Body of pancreas (tissue), 4 donors: Measurements from ENCODE around the gene SEMA6B.

ENCODE experiments used
- POLR2A ChIP-seq, 3 donors: fragments of 450-650 bp; IDR thresholded peaks; one replicate each; pipeline ENCODE4 v1.6.1; 2016; ENCODE audit warnings: antibody characterized with exemption in 3 of 3, mild to moderate bottlenecking in 2 of 3
- TF ChIP-seq, protein P1 (sequence below), 7 experiments: fragments of 450-650 bp in 4 of 7; fragments of 200-600 bp in 3 of 7; sonication (generic) in 3 of 7; IDR thresholded peaks; one replicate each; pipeline ENCODE4 v1.5.1; 2016 to 2019; ENCODE audit warnings: antibody characterized with exemption in 7 of 7

DNA sequence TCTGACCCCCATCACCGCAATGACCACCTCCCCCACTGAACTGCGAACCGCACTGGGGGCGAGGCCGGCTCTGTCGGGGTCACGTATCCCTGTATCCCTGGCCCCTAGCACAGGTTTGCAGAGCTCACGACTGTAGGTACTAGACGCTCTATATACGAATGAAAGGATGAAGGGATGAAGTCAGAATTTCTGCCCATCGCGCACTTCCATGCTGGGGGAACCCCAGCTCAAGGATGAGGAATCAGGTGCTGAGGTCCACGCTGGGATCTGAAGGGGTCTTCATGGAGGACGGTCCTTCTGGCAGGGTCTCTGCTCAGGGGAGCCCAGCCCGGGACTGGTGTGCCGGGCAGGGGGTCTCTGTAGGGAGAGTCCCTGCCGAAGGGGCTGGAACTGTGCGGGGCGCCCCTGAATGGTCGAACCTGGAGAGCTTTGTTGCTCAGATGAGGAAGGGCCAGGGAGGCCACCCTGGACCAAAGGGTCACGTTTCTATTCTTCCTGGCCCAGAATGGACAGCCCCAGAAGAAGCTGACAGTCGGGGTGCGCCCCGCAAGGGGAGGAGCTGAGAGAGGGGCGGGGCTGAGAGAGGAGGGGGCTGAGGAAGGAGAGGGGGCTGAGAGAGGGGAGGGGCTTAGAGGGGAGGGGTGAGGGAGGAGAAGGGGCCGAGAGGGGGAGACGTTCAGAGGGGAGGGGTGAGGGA lies 37.9 kb upstream of the SEMA6B start:
- TF ChIP-seq, protein P1, sequence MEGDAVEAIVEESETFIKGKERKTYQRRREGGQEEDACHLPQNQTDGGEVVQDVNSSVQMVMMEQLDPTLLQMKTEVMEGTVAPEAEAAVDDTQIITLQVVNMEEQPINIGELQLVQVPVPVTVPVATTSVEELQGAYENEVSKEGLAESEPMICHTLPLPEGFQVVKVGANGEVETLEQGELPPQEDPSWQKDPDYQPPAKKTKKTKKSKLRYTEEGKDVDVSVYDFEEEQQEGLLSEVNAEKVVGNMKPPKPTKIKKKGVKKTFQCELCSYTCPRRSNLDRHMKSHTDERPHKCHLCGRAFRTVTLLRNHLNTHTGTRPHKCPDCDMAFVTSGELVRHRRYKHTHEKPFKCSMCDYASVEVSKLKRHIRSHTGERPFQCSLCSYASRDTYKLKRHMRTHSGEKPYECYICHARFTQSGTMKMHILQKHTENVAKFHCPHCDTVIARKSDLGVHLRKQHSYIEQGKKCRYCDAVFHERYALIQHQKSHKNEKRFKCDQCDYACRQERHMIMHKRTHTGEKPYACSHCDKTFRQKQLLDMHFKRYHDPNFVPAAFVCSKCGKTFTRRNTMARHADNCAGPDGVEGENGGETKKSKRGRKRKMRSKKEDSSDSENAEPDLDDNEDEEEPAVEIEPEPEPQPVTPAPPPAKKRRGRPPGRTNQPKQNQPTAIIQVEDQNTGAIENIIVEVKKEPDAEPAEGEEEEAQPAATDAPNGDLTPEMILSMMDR (IDR thresholded peaks at IDR 0.05): no peak
- no peak for TF ChIP-seq POLR2A (IDR thresholded peaks at IDR 0.05)
